Measurements from ENCODE around the gene HECW1.

DNA sequence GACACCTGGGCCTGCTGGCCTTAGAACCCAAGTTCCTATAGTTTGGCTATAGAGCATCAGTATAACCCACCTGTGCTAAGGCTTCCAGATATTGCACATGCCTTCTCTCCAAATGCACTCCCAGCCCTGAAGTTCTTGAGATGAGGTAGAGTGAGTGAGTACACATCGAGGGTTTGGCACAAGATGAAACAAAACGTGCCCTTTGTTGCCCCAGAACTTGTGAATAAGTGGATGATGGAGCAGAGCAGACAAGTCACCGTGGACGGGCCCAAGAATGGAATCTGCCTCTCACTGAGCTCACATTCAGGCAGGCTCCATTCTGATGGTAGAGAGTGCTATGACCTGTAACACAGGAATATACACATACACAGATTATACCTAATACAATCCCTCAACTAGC lies 397.5 kb downstream of the HECW1 start:
- no peak for TF ChIP-seq FOXM1 (IDR thresholded peaks at IDR 0.05; ENCODE audit: borderline replicate concordance)
- no peak for TF ChIP-seq SP1 (IDR thresholded peaks at IDR 0.05)
- TF ChIP-seq TARDBP (IDR thresholded peaks at IDR 0.05), result no peak
- TF ChIP-seq FOXK2 (IDR thresholded peaks at IDR 0.05), result no peak
- TF ChIP-seq FOXA1 (IDR thresholded peaks at IDR 0.05), result no peak
- TF ChIP-seq HDGF (IDR thresholded peaks at IDR 0.05; ENCODE audit: borderline replicate concordance), result no peak

Measured in HEK293T (cell line).